Kasumi-1 (cell line): ENCODE results near the gene LRCH4.

Source experiments
- DNase-seq, 2 experiments: peaks; one replicate each; lab custom pipeline; 2025; lab: John Stamatoyannopoulos, UW

LRCH4 gene

GRCh38 chr7:100582041-100582579, 3.8 kb downstream of the LRCH4 start:
- DNase-seq, result no peak

- DNase-seq, result no peak
These were observed 5.3 kb downstream of the LRCH4 start for GRCh38 chr7:100580466-100581283.

- DNase-seq, result no peak
These were observed 7.4 kb downstream of the LRCH4 start for GRCh38 chr7:100578246-100579183.

GRCh38 chr7:100577507-100577906, 8.4 kb downstream of the LRCH4 start:
- no peak for DNase-seq

GRCh38 chr7:100577103-100577502, 8.8 kb downstream of the LRCH4 start:
- DNase-seq, result no peak

- DNase-seq, result no peak
These were observed 9.4 kb downstream of the LRCH4 start for GRCh38 chr7:100576384-100576993.

GRCh38 chr7:100575746-100576383, 10.1 kb downstream of the LRCH4 start:
- no peak for DNase-seq

- DNase-seq, result no peak
These were observed 10.7 kb downstream of the LRCH4 start for GRCh38 chr7:100575206-100575631.

GRCh38 chr7:100574362-100575205, 11.3 kb downstream of the LRCH4 start:
- DNase-seq, result no peak

- no peak for DNase-seq
These were observed 12.1 kb downstream of the LRCH4 start, which contains the start of gene SAP25 for GRCh38 chr7:100573691-100574361. Gene SAP25 (minus strand): TSS chr7:100573900. CDS start chr7:100573742, 158 bp downstream.

- no peak for DNase-seq
These were observed 12.8 kb downstream of the LRCH4 start for GRCh38 chr7:100572949-100573675.

- no peak for DNase-seq
These were observed 13.5 kb downstream of the LRCH4 start for GRCh38 chr7:100572281-100572948.

- no peak for DNase-seq
These were observed 14.2 kb downstream of the LRCH4 start for GRCh38 chr7:100571829-100572116.

- DNase-seq, result no peak
These were observed 14.7 kb downstream of the LRCH4 start for GRCh38 chr7:100570954-100571828.

GRCh38 chr7:100568896-100569844, 16.8 kb downstream of the LRCH4 start:
- peak; percentile 66 to 79 for DNase-seq

- DNase-seq, result no peak
These were observed 17.6 kb downstream of the LRCH4 start for GRCh38 chr7:100568176-100568895.
